ENCODE data around the gene TCP11L1. TPM values are rescaled to one million over a fixed set of nuclear protein-coding genes. Genes with fewer than 3 reads are reported as not detected.

Gene TCP11L1
- total and polyA plus RNA-seq, 4 donors = 3.1 to 19.8 (median 8.5) TPM

DNA sequence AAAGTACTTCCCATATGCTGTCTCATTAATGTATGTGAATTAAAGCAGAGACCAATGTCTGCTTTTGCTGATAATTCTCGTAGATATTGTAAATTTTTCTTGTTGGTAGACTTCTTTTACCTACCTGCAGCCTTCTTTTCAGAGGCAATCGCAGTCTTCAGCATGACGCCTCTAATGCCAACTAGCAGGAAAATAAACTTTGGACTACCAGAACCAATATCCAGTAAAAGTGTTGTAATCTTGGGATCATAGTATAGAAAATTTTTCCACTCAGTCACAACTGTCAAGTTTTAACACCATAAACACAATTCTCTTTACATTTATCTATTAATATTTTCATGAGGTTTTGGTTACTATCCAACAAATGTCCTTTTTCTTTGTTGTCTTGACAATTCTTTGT, 21.4 kb upstream of the TCP11L1 start:
- H3K9me3 ChIP-seq (ENCODE audit: control insufficient read depth in 4 of 4, insufficient read depth in 3 of 4, low read length in 3 of 4) = peaks cover 0 to 4% (median 0%) of the 10 kb centered on the region in 4 donors
- H3K36me3 ChIP-seq (ENCODE audit: control insufficient read depth in 4 of 4, insufficient read depth in 4 of 4, low read length in 4 of 4) = no peaks in the 10 kb centered on the region
- H3K27ac ChIP-seq (ENCODE audit: low read depth in 1 of 2, low read length in 1 of 2) = no peak overlapping the region
- DNase-seq (no peak), ATAC-seq (ENCODE audit: insufficient read depth, low FRiP score) (no peak)
- no peak overlapping the region for H3K4me3 ChIP-seq
- 93 to 94% methylated on average over 3 of the region's 3 CpGs for WGBS, 2 donors
- TF ChIP-seq, protein P1, sequence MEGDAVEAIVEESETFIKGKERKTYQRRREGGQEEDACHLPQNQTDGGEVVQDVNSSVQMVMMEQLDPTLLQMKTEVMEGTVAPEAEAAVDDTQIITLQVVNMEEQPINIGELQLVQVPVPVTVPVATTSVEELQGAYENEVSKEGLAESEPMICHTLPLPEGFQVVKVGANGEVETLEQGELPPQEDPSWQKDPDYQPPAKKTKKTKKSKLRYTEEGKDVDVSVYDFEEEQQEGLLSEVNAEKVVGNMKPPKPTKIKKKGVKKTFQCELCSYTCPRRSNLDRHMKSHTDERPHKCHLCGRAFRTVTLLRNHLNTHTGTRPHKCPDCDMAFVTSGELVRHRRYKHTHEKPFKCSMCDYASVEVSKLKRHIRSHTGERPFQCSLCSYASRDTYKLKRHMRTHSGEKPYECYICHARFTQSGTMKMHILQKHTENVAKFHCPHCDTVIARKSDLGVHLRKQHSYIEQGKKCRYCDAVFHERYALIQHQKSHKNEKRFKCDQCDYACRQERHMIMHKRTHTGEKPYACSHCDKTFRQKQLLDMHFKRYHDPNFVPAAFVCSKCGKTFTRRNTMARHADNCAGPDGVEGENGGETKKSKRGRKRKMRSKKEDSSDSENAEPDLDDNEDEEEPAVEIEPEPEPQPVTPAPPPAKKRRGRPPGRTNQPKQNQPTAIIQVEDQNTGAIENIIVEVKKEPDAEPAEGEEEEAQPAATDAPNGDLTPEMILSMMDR (IDR thresholded peaks at IDR 0.05; ENCODE audit: control extremely low read depth, extremely low read depth) = no peak
- H3K4me1 ChIP-seq (ENCODE audit: control insufficient read depth in 5 of 5, insufficient read depth in 5 of 5, low read length in 5 of 5) = peaks cover 0 to 23% (median 3%) of the 10 kb centered on the region in 5 donors
- no peaks in the 10 kb centered on the region for H3K27me3 ChIP-seq (ENCODE audit: control insufficient read depth in 3 of 3, insufficient read depth in 3 of 3, low read length in 2 of 3)
- H3K9ac ChIP-seq (ENCODE audit: insufficient read depth in 1 of 2, low read length in 2 of 2) = no peak overlapping the region

DNA sequence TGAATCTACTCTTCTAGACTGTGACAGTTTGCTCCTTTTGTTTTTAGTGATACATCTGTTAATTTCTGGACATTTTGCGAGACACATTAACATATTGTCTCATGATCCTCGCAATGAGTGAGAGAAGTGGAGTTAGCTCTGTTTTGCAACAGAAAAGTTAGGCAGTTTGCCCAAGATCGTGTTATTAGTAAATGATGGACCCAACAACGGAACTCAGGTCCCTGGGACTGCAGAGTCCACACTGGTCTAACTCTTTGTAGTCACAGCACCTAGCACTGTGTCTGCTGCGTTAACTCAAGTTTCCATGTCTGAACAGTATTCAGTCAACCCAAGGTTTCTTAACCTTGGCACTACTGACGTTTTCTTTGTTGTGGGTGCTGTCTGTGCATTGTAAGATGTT, 20.5 kb upstream of the TCP11L1 start:
- no peak for ATAC-seq (ENCODE audit: insufficient read depth, low FRiP score)

DNA sequence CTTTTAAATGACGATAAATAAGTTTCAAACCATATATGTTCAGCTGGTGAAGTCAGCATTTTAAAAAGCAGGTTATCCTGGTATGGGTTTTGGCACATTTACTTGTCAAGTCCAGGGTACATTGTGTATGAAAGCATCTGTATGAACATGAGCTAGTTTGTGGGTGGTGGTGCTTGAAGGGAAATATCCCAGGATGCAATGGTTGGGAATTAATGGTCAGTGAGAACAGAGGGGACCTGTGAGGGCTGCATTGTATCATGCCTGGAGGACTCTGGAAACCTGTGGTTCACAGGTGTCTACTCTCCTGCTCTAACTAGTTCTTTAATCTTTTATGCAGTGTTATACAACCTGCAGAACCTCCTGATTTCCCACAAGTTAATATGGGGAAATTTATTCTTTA, 17.9 kb upstream of the TCP11L1 start:
- Histone ChIP-seq H3K36me3 (ENCODE audit: control insufficient read depth in 4 of 4, insufficient read depth in 4 of 4, low read length in 4 of 4) (no peaks in the 10 kb centered on the region), H3K4me1 (ENCODE audit: control insufficient read depth in 5 of 5, insufficient read depth in 5 of 5, low read length in 5 of 5) (peaks cover 0 to 22% (median 0%) of the 10 kb centered on the region in 5 donors), H3K4me3 (no peak overlapping the region), H3K9me3 (ENCODE audit: control insufficient read depth in 4 of 4, insufficient read depth in 3 of 4, low read length in 3 of 4) (no peaks in the 10 kb centered on the region), H3K9ac (ENCODE audit: insufficient read depth in 1 of 2, low read length in 2 of 2) (no peak overlapping the region), H3K27me3 (ENCODE audit: control insufficient read depth in 3 of 3, insufficient read depth in 3 of 3, low read length in 2 of 3) (no peaks in the 10 kb centered on the region), H3K27ac (ENCODE audit: low read depth in 1 of 2, low read length in 1 of 2) (no peak overlapping the region)
- 90 to 94% methylated on average over 1 of the region's 1 CpG for WGBS, 2 donors
- DNase-seq (no peak), ATAC-seq (ENCODE audit: insufficient read depth, low FRiP score) (no peak)
- TF ChIP-seq, protein P1 (IDR thresholded peaks at IDR 0.05; ENCODE audit: control extremely low read depth, extremely low read depth) = no peak

More for the DNA sequence above, 20.5 kb upstream of the TCP11L1 start:
- Histone ChIP-seq H3K4me3 (no peak overlapping the region), H3K9ac (ENCODE audit: insufficient read depth in 1 of 2, low read length in 2 of 2) (no peak overlapping the region), H3K36me3 (ENCODE audit: control insufficient read depth in 4 of 4, insufficient read depth in 4 of 4, low read length in 4 of 4) (no peaks in the 10 kb centered on the region), H3K27ac (ENCODE audit: low read depth in 1 of 2, low read length in 1 of 2) (no peak overlapping the region), H3K27me3 (ENCODE audit: control insufficient read depth in 3 of 3, insufficient read depth in 3 of 3, low read length in 2 of 3) (no peaks in the 10 kb centered on the region), H3K9me3 (ENCODE audit: control insufficient read depth in 4 of 4, insufficient read depth in 3 of 4, low read length in 3 of 4) (peaks cover 0 to 4% (median 0%) of the 10 kb centered on the region in 4 donors), H3K4me1 (ENCODE audit: control insufficient read depth in 5 of 5, insufficient read depth in 5 of 5, low read length in 5 of 5) (peaks cover 0 to 23% (median 3%) of the 10 kb centered on the region in 5 donors)
- 79 to 84% methylated on average over 6 of the region's 6 CpGs for WGBS, 2 donors
- TF ChIP-seq, protein P1 (IDR thresholded peaks at IDR 0.05; ENCODE audit: control extremely low read depth, extremely low read depth) = no peak
- no peak for DNase-seq

DNA sequence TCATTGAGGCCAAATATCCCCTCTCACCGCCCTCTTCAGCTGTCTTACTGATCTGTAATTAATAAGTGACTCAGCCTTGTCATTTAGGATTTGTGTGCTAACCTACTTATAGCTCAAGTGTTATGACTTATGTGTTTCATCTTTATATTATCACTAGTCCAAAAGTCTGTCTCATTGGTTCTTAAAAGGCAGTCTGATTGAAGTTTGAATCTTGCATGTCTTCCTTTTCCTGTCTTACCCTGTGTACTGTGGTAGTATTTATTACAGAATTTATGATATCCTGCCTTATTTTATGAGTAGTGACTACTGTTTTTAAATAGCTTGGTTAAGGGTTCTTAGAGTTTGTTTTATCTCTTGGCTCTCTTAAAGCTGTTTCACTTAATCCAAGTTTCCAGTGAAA, 17.4 kb upstream of the TCP11L1 start:
- WGBS, 2 donors = 86 to 94% methylated on average over 1 of the region's 1 CpG
- Histone ChIP-seq H3K27ac (ENCODE audit: low read depth in 1 of 2, low read length in 1 of 2) (no peak overlapping the region), H3K27me3 (ENCODE audit: control insufficient read depth in 3 of 3, insufficient read depth in 3 of 3, low read length in 2 of 3) (no peaks in the 10 kb centered on the region), H3K9me3 (ENCODE audit: control insufficient read depth in 4 of 4, insufficient read depth in 3 of 4, low read length in 3 of 4) (no peaks in the 10 kb centered on the region), H3K9ac (ENCODE audit: insufficient read depth in 1 of 2, low read length in 2 of 2) (no peak overlapping the region), H3K36me3 (ENCODE audit: control insufficient read depth in 4 of 4, insufficient read depth in 4 of 4, low read length in 4 of 4) (no peaks in the 10 kb centered on the region), H3K4me3 (no peak overlapping the region), H3K4me1 (ENCODE audit: control insufficient read depth in 5 of 5, insufficient read depth in 5 of 5, low read length in 5 of 5) (peaks cover 0 to 17% (median 0%) of the 10 kb centered on the region in 5 donors)
- ATAC-seq (ENCODE audit: insufficient read depth, low FRiP score) (no peak), DNase-seq (no peak)
- TF ChIP-seq, protein P1 (IDR thresholded peaks at IDR 0.05; ENCODE audit: control extremely low read depth, extremely low read depth) = no peak
